T-helper 1 cell (primary cell): ENCODE measurements around the gene AGO4.
A peak's percentile ranks its signal among the peaks of the same experiment; 100 is the strongest.
"Not testable (repeated sequence)": the region's sequence is repeated elsewhere in the genome, so short reads cannot be mapped to it uniquely, and the experiment has no call there.

ENCODE experiments used
- DNase-seq, 5 donors: peaks; one replicate each; pipeline ENCODE4 v3.0.0-alpha.2; 2012 to 2020
- total RNA-seq, 4 donors: gene quantifications; one replicate each; lab custom pipeline; 2026; lab: John Stamatoyannopoulos, UW

The AGO4 gene
- total RNA-seq: 39.8 to 75.2 (median 53.8) reads per million in 4 donors

- DNase-seq: peak in 3 of 5 donors; percentile 25 to 40 (median 37)
These were observed at the start of gene AGO4 for GRCh38 chr1:35807614-35808449. Gene AGO4, plus strand, starts transcription at chr1:35808016. Its CDS starts 401 bp downstream, at chr1:35808417.

GRCh38 chr1:35762141-35762540 is 45.7 kb upstream of the AGO4 start:
- DNase-seq: no peak

GRCh38 chr1:35763201-35763600 is 44.6 kb upstream of the AGO4 start:
- no peak for DNase-seq

GRCh38 chr1:35764283-35764682 is 43.5 kb upstream of the AGO4 start:
- no peak for DNase-seq

- no peak for DNase-seq
These were observed 39.2 kb upstream of the AGO4 start for GRCh38 chr1:35768350-35769187.

GRCh38 chr1:35769188-35769758 is 38.5 kb upstream of the AGO4 start:
- peak; percentile 64 to 88 (median 75) for DNase-seq

- no peak for DNase-seq
These were observed 34.1 kb upstream of the AGO4 start for GRCh38 chr1:35773711-35774110.

- not testable (repeated sequence) for DNase-seq
These were observed 31.6 kb upstream of the AGO4 start for GRCh38 chr1:35776172-35776571.

GRCh38 chr1:35777109-35777508 is 30.7 kb upstream of the AGO4 start:
- no peak for DNase-seq

GRCh38 chr1:35783055-35783583 is 24.7 kb upstream of the AGO4 start:
- no peak for DNase-seq

- not testable (repeated sequence) for DNase-seq
These were observed 23.5 kb upstream of the AGO4 start for GRCh38 chr1:35784364-35784763.

- no peak for DNase-seq
These were observed 19.7 kb upstream of the AGO4 start for GRCh38 chr1:35788139-35788538.

- no peak for DNase-seq
These were observed 17.1 kb upstream of the AGO4 start for GRCh38 chr1:35790670-35791069.

GRCh38 chr1:35795295-35795694 is 12.5 kb upstream of the AGO4 start:
- no peak for DNase-seq

GRCh38 chr1:35797380-35797779 is 10.4 kb upstream of the AGO4 start:
- no peak for DNase-seq

- DNase-seq: not testable (repeated sequence)
These were observed 9.8 kb upstream of the AGO4 start for GRCh38 chr1:35798019-35798418.

GRCh38 chr1:35800167-35800887 is 7.5 kb upstream of the AGO4 start:
- not testable (repeated sequence) for DNase-seq

GRCh38 chr1:35808450-35809113 is 766 bp downstream of the AGO4 start:
- DNase-seq: peak in 2 of 5 donors; percentile 11 to 30

GRCh38 chr1:35809114-35810095 is 1.6 kb downstream of the AGO4 start:
- DNase-seq: no peak
